HG02678 (cell line): ENCODE results near the gene TRHDE.

Source experiments
- ATAC-seq: cut with Tn5 transposase; IDR thresholded peaks from one replicate; pipeline ENCODE4 v1.9.1; 2021; ENCODE audit warnings: mild to moderate bottlenecking, moderate library complexity; ENCODE audit not compliant: unreplicated experiment

TRHDE gene

DNA sequence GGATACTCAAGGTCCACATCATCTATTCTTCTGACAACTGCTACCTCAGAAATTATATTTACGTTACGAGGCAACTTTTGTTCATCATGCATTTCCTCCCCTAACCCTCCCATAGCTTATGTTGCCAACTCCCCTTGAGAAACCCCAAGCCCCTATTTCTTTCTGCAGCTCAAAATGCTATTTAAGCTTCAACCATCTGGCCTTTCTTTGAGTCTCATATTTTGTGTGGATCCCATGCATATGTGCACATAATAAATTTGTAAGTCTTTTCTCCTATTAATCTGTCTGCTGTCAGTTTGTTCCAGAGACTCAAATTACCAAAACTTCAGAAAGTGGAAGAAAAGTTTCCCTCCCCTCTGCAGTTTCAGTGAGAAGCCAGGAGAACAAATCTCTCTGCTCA is 444.1 kb downstream of the TRHDE start:
- no peak for ATAC-seq

DNA sequence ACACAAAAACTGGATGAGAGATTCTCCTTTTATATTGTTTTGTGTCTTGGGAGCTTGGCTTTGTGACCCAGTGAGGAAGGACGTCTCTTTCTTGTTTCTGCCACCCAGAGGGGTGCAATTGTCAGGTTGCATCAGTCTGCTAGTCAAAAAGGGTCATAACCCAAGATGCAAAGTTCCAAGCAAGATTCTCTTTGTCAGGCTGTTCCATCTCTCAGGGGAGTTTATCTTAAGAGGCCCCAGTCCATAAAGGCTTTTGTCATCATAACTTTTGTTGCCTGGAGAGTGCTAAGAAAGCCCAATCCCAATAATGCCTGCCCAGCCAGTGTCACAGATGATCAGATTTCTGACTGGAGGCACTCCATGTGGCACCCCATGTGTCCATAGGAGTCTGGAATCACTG is 444.9 kb downstream of the TRHDE start:
- no peak for ATAC-seq
